MG63 (cell line): ENCODE data around the gene PI4KB. TPM values are rescaled to one million over a fixed set of nuclear protein-coding genes. Genes with fewer than 3 reads are reported as not detected.

Experiments
- DNase-seq: peaks from one replicate; pipeline ENCODE4 v3.0.0-alpha.2; 2020
- H3K27me3 ChIP-seq: fragments of 250-450 bp; sonication (Bioruptor Pico); 2 replicates; pipeline ENCODE4 v1.5.1; 2020; ENCODE audit warnings: mild to moderate bottlenecking, moderate library complexity
- H3K36me3 ChIP-seq: fragments of 250-450 bp; sonication (Bioruptor Pico); 2 replicates; pipeline ENCODE4 v1.5.1; 2020; ENCODE audit warnings: mild to moderate bottlenecking, moderate library complexity
- H3K4me3 ChIP-seq: fragments of 250-450 bp; sonication (Bioruptor Pico); 2 replicates; pipeline ENCODE4 v1.5.1; 2020; ENCODE audit warnings: mild to moderate bottlenecking, moderate library complexity
- H3K9me3 ChIP-seq: fragments of 250-450 bp; sonication (Bioruptor Pico); 2 replicates; pipeline ENCODE4 v1.5.1; 2020; ENCODE audit warnings: mild to moderate bottlenecking, moderate library complexity
- total RNA-seq: library from RNA; depleted of rRNA; stranded (reverse); fragments of >200 nt; shearing (Covaris generic); gene quantifications from 2 replicates; pipeline ENCODE4 v1.2.3, GENCODE V29; 2014; ENCODE audit warnings: low replicate concordance; rRNA removed

Gene PI4KB
- total RNA-seq, 1 experiment from 2014 or later: 42.2 TPM

DNA sequence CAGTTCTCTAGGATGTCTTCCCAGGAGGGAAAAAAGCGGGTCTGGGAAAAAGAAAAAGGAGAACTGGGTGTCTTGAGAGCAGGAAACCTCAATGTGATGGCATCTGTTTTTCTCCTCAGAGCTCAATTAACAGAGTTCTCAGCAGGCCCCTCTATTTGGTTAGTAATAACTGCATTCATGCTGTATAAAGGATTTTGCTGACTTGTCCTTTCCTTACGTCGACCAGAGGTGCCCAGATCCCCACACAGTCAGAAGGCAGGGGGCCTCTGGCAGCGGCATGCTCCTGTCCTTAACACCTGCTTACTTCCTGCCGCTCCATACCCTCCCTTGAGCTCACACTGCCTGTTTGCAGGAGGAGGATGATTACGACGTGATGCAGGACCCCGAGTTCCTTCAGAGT is 60.4 kb downstream of the PI4KB start:
- no peak for DNase-seq
- peaks cover 75% of the 10 kb centered on the region for H3K36me3 ChIP-seq

DNA sequence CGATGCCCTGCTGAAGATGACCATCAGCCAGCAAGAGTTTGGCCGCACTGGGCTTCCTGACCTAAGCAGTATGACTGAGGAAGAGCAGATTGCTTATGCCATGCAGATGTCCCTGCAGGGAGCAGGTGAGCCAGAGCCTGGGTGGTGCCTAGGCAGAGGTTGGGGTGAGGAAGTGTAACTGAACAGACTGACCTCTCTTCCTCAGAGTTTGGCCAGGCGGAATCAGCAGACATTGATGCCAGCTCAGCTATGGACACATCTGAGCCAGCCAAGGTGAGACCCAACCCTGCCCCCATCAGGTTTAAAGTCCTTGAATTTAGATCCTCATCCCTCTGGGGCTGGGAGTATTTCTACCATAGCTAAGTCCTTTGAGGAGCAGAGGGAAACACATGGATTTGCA is 60.9 kb downstream of the PI4KB start:
- DNase-seq: no peak
- no peaks in the 10 kb centered on the region for H3K27me3 ChIP-seq
- no peak overlapping the region for H3K4me3 ChIP-seq
- no peaks in the 10 kb centered on the region for H3K9me3 ChIP-seq
- H3K36me3 ChIP-seq: peaks cover 79% of the 10 kb centered on the region

More for the DNA sequence above, 60.4 kb downstream of the PI4KB start:
- Histone ChIP-seq H3K4me3 (no peak overlapping the region), H3K9me3 (no peaks in the 10 kb centered on the region), H3K27me3 (no peaks in the 10 kb centered on the region)

DNA sequence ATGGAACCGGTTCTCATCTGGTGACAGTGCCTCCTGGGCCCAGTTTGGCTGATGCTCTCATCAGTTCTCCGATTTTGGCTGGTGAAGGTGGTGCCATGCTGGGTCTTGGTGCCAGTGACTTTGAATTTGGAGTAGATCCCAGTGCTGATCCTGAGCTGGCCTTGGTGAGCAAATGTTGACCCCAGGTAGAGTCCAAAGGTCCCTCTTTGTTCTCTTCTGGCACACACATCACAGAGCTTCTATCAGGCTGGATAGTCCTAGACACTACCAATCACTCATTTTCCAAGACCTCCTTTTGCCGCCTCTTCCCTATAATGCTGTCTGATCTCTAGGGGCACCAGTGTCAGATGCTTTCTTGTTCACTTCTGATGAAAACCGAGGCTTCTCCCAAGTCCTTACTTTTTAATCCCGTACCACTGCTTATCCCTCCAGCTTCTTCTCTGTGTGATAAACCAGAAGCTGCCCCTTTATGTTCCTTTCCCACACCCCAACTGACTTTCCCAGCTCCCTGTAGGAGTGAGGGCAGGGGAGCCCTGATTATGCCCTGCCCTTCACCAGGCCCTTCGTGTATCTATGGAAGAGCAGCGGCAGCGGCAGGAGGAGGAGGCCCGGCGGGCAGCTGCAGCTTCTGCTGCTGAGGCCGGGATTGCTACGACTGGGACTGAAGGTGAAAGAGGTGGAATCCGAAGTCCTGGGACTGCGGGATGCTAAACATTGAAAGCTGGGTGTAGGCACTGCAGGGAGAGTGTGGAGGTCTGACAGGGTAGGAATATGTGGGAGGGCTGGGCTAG is 61.6 kb downstream of the PI4KB start:
- DNase-seq: no peak
- H3K36me3 ChIP-seq: peaks cover 79% of the 10 kb centered on the region
- no peaks in the 10 kb centered on the region for H3K27me3 ChIP-seq
- no peak overlapping the region for H3K4me3 ChIP-seq
- no peaks in the 10 kb centered on the region for H3K9me3 ChIP-seq

- Histone ChIP-seq H3K4me3 (no peak overlapping the region), H3K27me3 (no peaks in the 10 kb centered on the region), H3K9me3 (no peaks in the 10 kb centered on the region), H3K36me3 (peaks cover 61% of the 10 kb centered on the region)
- DNase-seq: no peak
Measured at GRCh38 chr1:151259351-151259750, 67.9 kb downstream of the PI4KB start.

GRCh38 chr1:151255381-151255780 is 71.8 kb downstream of the PI4KB start:
- no peaks in the 10 kb centered on the region for H3K27me3 ChIP-seq
- peaks cover 38% of the 10 kb centered on the region for H3K36me3 ChIP-seq
- H3K4me3 ChIP-seq: peak overlapping the region; percentile 85
- no peak for DNase-seq
- H3K9me3 ChIP-seq: no peaks in the 10 kb centered on the region

- peak; percentile 97 for DNase-seq
- H3K4me3 ChIP-seq: peak within 1 kb of the TSS; percentile 85
- H3K9me3 ChIP-seq: no peaks in the 10 kb centered on the region
- peaks cover 37% of the 10 kb centered on the region for H3K36me3 ChIP-seq
- H3K27me3 ChIP-seq: no peaks in the 10 kb centered on the region
Measured at GRCh38 chr1:151254217-151255213, 72.7 kb downstream of the PI4KB start, which contains the start of gene PSMD4. TSS of gene PSMD4 (plus strand) at chr1:151254734. CDS start at chr1:151254783, 49 bp downstream.

DNA sequence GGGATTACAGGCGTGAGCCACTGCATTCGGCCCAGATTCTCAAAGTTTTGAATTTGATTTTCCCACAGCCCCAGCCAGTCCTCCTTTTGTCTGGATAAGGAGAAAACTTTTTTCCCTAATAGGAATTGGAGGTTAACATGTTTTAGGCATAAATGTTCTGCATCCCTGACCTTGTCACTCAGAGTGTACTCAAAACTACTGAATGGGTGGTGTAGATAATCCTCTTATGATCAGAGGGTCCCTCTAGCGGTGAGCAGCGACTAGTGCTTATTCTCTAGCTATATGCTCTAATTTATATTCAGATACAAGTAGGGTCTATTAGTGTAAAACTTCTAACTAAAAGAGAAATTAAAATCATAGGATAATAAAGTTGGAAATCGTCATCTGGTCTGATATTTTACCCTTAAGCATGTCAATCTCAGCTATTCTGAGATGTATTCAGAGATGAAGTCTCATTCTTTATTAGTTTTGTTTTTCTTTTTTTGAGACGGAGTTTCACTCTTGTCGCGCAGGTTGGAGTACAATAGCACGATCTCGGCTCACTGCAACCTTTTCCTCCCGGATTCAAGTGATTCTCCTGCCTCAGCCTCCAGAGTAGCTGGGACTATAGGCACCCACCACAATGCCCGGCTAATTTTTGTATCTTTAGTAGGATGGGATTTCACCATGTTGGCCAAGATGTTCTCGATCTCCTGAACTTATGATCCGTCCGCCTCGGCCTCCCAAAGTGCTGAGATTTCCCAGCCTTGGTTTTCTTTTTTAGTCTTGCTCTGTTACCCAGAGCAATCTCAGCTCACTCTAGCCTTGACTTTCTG is 75.4 kb downstream of the PI4KB start:
- no peaks in the 10 kb centered on the region for H3K27me3 ChIP-seq
- peak; percentile 65 for DNase-seq
- peaks cover 46% of the 10 kb centered on the region for H3K36me3 ChIP-seq
- H3K4me3 ChIP-seq: no peak overlapping the region
- no peaks in the 10 kb centered on the region for H3K9me3 ChIP-seq

DNA sequence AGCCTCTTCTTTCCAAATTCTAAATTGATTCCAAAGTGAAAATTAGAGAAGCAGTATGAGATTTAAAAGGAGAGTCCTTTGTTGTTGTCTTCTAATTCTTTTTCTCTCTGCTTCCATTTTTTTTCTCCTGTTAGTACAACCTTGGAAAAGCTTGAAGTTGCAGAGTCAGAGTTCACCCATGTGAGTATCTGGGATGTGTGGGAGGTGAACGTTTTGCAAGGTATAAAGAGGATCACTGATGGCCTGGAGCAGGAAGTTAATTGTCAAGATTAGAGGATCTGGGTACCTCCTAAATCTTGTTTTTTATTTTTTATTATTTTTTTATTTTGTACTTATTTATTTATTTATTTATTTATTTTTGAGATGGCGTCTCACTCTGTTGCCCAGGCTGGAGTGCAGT is 80.4 kb downstream of the PI4KB start:
- Histone ChIP-seq H3K4me3 (no peak overlapping the region), H3K9me3 (no peaks in the 10 kb centered on the region), H3K36me3 (peaks cover 88% of the 10 kb centered on the region), H3K27me3 (no peaks in the 10 kb centered on the region)
- no peak for DNase-seq

DNA sequence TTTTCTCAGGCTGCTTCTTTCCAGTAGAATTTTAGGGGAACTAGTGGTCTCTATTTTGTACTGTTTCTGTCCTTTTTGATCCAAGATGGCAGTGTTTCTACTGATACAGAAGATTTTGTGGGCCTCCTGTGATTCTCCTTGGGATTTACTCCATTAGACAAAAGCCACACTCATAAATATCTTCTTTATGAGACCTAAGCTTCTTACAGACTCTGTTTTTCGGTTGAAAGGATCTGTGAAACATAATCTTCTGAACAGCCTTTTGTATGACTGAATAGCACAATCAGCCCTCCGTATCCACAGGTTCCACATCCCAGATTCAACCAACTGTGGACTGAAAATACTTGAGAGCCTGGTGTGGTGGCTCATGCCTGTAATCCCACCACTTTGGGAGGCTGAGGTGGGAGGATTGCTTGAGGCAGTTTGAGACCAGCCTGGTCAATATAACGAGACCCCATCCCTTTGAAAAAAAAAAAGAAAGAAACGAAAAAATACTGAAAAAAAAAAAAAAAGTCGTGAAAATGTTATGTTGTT is 83.5 kb downstream of the PI4KB start:
- H3K4me3 ChIP-seq: no peak overlapping the region
- peaks cover 99% of the 10 kb centered on the region for H3K36me3 ChIP-seq
- no peaks in the 10 kb centered on the region for H3K27me3 ChIP-seq
- no peak for DNase-seq
- no peaks in the 10 kb centered on the region for H3K9me3 ChIP-seq

GRCh38 chr1:151242442-151242841 is 84.8 kb downstream of the PI4KB start:
- Histone ChIP-seq H3K36me3 (peaks cover 99% of the 10 kb centered on the region), H3K27me3 (no peaks in the 10 kb centered on the region), H3K4me3 (no peak overlapping the region), H3K9me3 (no peaks in the 10 kb centered on the region)
- no peak for DNase-seq

Other genes starting within 250 kb of the PI4KB start
- gene SEMA6C, start 180.8 kb downstream of the PI4KB start, total RNA-seq: 1.4 TPM in 1 of 2 replicates, not detected in the other
- gene TNFAIP8L2, start 170.8 kb downstream of the PI4KB start, total RNA-seq: not detected in 2 replicates
- gene LYSMD1, start 161.5 kb downstream of the PI4KB start, total RNA-seq: 2.0 and 11.4 TPM in 2 replicates
- 43.1 and 69.6 TPM in 2 replicates for gene SCNM1, start 161.3 kb downstream of the PI4KB start, total RNA-seq
- gene TMOD4, start 151.4 kb downstream of the PI4KB start, total RNA-seq: not detected in 2 replicates
- 87.3 and 105 TPM in 2 replicates for gene VPS72, start 137.2 kb downstream of the PI4KB start, total RNA-seq
- 28.3 and 38.6 TPM in 2 replicates for gene PIP5K1A, start 128.9 kb downstream of the PI4KB start, total RNA-seq
- gene PSMD4, start 72.7 kb downstream of the PI4KB start, total RNA-seq: 225 and 311 TPM in 2 replicates
- gene ZNF687, start 45.1 kb downstream of the PI4KB start, total RNA-seq: 14.9 and 22.9 TPM in 2 replicates
- gene RFX5, start 19.8 kb upstream of the PI4KB start, total RNA-seq: 39.5 and 61.6 TPM in 2 replicates
- 6.0 and 10.2 TPM in 2 replicates for gene SELENBP1, start 45.3 kb upstream of the PI4KB start, total RNA-seq
- 609 and 703 TPM in 2 replicates for gene PSMB4, start 72.2 kb upstream of the PI4KB start, total RNA-seq
- gene POGZ, start 132.1 kb upstream of the PI4KB start, total RNA-seq: 4.2 and 5.7 TPM in 2 replicates
- gene CGN, start 184.0 kb upstream of the PI4KB start, total RNA-seq: 0.05 TPM in 1 of 2 replicates, not detected in the other
- gene TUFT1, start 212.9 kb upstream of the PI4KB start, total RNA-seq: 18.8 and 19.8 TPM in 2 replicates